CMK (cell line): ENCODE measurements around the gene PPIE.

Experiments used
- DNase-seq: peaks from one replicate; pipeline ENCODE4 v3.0.0-alpha.2; 2010; ENCODE audit warnings: low read depth

The PPIE gene

GRCh38 chr1:39720094-39720999, 18.3 kb upstream of the PPIE start:
- DNase-seq = peak; percentile 32

- no peak for DNase-seq
Observed at GRCh38 chr1:39721664-39722063, 17.0 kb upstream of the PPIE start.

GRCh38 chr1:39722495-39722894, 16.2 kb upstream of the PPIE start:
- DNase-seq = no peak

GRCh38 chr1:39726600-39726999, 12.1 kb upstream of the PPIE start:
- no peak for DNase-seq

- DNase-seq = no peak
Observed at GRCh38 chr1:39727221-39727931, 11.3 kb upstream of the PPIE start.

- no peak for DNase-seq
Observed at GRCh38 chr1:39727932-39728317, 10.8 kb upstream of the PPIE start.

GRCh38 chr1:39729030-39729429, 9.7 kb upstream of the PPIE start:
- no peak for DNase-seq

GRCh38 chr1:39729842-39730241, 8.8 kb upstream of the PPIE start:
- no peak for DNase-seq

- no peak for DNase-seq
Observed at GRCh38 chr1:39732730-39733129, 6.0 kb upstream of the PPIE start.

GRCh38 chr1:39733161-39733560, 5.5 kb upstream of the PPIE start:
- DNase-seq = no peak

GRCh38 chr1:39735731-39736130, 3.0 kb upstream of the PPIE start:
- DNase-seq = no peak

- DNase-seq = no peak
Observed at GRCh38 chr1:39737546-39738169, 1.0 kb upstream of the PPIE start.

GRCh38 chr1:39745016-39745670, 6.5 kb downstream of the PPIE start:
- DNase-seq = no peak

GRCh38 chr1:39751595-39751994, 12.9 kb downstream of the PPIE start:
- DNase-seq = no peak

- DNase-seq = no peak
Observed at GRCh38 chr1:39752703-39753102, 14.0 kb downstream of the PPIE start.

GRCh38 chr1:39753132-39754025, 14.7 kb downstream of the PPIE start:
- DNase-seq = no peak

- no peak for DNase-seq
Observed at GRCh38 chr1:39754026-39754570, 15.4 kb downstream of the PPIE start.

- DNase-seq = no peak
Observed at GRCh38 chr1:39754906-39755504, 16.3 kb downstream of the PPIE start.

- DNase-seq = no peak
Observed at GRCh38 chr1:39755965-39756659, 17.4 kb downstream of the PPIE start.

GRCh38 chr1:39757501-39757900, 18.8 kb downstream of the PPIE start:
- peak; percentile 89 for DNase-seq
